SK-N-SH treated with all-trans-retinoic acid at 6 μM for 48 hours (cell line): ENCODE results near the gene ELF3.

Experiments
- ISL1 ChIP-seq: fragments of 250-450 bp; sonication (Bioruptor Pico); IDR thresholded peaks from 2 replicates; pipeline ENCODE4 v2.1.2; 2022; ENCODE audit warnings: mild to moderate bottlenecking, moderate library complexity
- OSR1 ChIP-seq: fragments of 250-450 bp; sonication (Bioruptor Pico); IDR thresholded peaks from 2 replicates; pipeline ENCODE4 v1.8.0; 2022; ENCODE audit warnings: moderate library complexity, mild to moderate bottlenecking, inconsistent platforms
- PATZ1 ChIP-seq: fragments of 250-450 bp; sonication (Bioruptor Pico); IDR thresholded peaks from 2 replicates; pipeline ENCODE4 v1.8.0; 2020; ENCODE audit warnings: mild to moderate bottlenecking, moderate library complexity, borderline replicate concordance
- RARB ChIP-seq: fragments of 250-450 bp; sonication (Bioruptor Pico); IDR thresholded peaks from 2 replicates; pipeline ENCODE4 v1.8.0; 2021; ENCODE audit warnings: mild to moderate bottlenecking, moderate library complexity
- ZFP3 ChIP-seq: fragments of 250-450 bp; sonication (Bioruptor Pico); IDR thresholded peaks from 2 replicates; pipeline ENCODE4 v1.5.0; 2020; ENCODE audit warnings: mild to moderate bottlenecking, moderate library complexity
- ZFP30 ChIP-seq: fragments of 450-650 bp; formaldehyde crosslinking; IDR thresholded peaks from 2 replicates; pipeline ENCODE4 v1.5.0; 2022; ENCODE audit warnings: mild to moderate bottlenecking, moderate library complexity
- ZNF8 ChIP-seq: fragments of 450-650 bp; formaldehyde crosslinking; IDR thresholded peaks from 2 replicates; pipeline ENCODE4 v1.5.0; 2020; ENCODE audit warnings: mild to moderate bottlenecking, moderate library complexity

GRCh38 chr1:201999625-202000238 lies 10.7 kb upstream of the ELF3 start:
- TF ChIP-seq ISL1 (CRISPR knock-in tag) (no peak), ZFP30 (CRISPR knock-in tag) (no peak), RARB (no peak), PATZ1 (no peak), OSR1 (CRISPR knock-in tag) (no peak), ZFP3 (CRISPR knock-in tag) (no peak), ZNF8 (CRISPR knock-in tag) (no peak)
